Stomach smooth muscle (tissue), 2 donors: Measurements from ENCODE around the gene PRUNE2.

ENCODE experiments used
- H3K27ac ChIP-seq: one replicate; pipeline ENCODE4 v1.7.0; 2013; ENCODE audit warnings: mild to moderate bottlenecking, low read length, inconsistent platforms
- H3K27me3 ChIP-seq, 2 donors: one replicate each; pipeline ENCODE4 v1.7.0; 2013; ENCODE audit warnings: low read length in 2 of 2; ENCODE audit not compliant: insufficient read depth in 2 of 2, control insufficient read depth in 1 of 2
- H3K36me3 ChIP-seq, 2 donors: one replicate each; pipeline ENCODE4 v1.7.0; 2013; ENCODE audit warnings: low read length in 2 of 2; ENCODE audit not compliant: control insufficient read depth in 2 of 2, insufficient read depth in 2 of 2
- H3K4me1 ChIP-seq: one replicate; pipeline ENCODE4 v1.7.0; 2013; ENCODE audit warnings: low read length; ENCODE audit not compliant: control insufficient read depth, insufficient read depth
- H3K4me3 ChIP-seq, 2 donors: one replicate each; pipeline ENCODE4 v1.7.0; 2013; ENCODE audit warnings: low read length in 2 of 2
- H3K9ac ChIP-seq, 2 donors: one replicate each; pipeline ENCODE4 v1.7.0; 2013; ENCODE audit warnings: low read length in 2 of 2, mild to moderate bottlenecking in 1 of 2
- H3K9me3 ChIP-seq, 2 donors: one replicate each; pipeline ENCODE4 v1.7.0; 2013; ENCODE audit warnings: low read length in 2 of 2; ENCODE audit not compliant: control insufficient read depth in 2 of 2
- donor health status: healthy.
- donor health status: Pancreatic carcinoma.

PRUNE2 gene

GRCh38 chr9:76898786-76899185, 7.1 kb downstream of the PRUNE2 start:
- Histone ChIP-seq H3K9me3 (no peaks in the 10 kb centered on the region), H3K4me3 (peak overlapping the region; percentile 29 to 41), H3K27me3 (no peaks in the 10 kb centered on the region), H3K36me3 (peaks cover 3 to 5% of the 10 kb centered on the region in 2 donors), H3K9ac (no peak overlapping the region), H3K4me1 (peaks cover 59% of the 10 kb centered on the region), H3K27ac (peak overlapping the region; percentile 50)

- Histone ChIP-seq H3K4me3 (peak overlapping the region; percentile 29 to 33), H3K4me1 (peaks cover 63% of the 10 kb centered on the region), H3K27me3 (no peaks in the 10 kb centered on the region), H3K9me3 (no peaks in the 10 kb centered on the region), H3K9ac (peak overlapping the region; percentile 60 to 62), H3K36me3 (peaks cover 3 to 5% of the 10 kb centered on the region in 2 donors), H3K27ac (peak overlapping the region; percentile 95)
Observed at GRCh38 chr9:76897804-76898525, 7.9 kb downstream of the PRUNE2 start.

GRCh38 chr9:76896035-76896434, 9.9 kb downstream of the PRUNE2 start:
- peak overlapping the region; percentile 95 for H3K27ac ChIP-seq

GRCh38 chr9:76895186-76895585, 10.7 kb downstream of the PRUNE2 start:
- Histone ChIP-seq H3K9me3 (no peaks in the 10 kb centered on the region), H3K4me1 (peaks cover 57% of the 10 kb centered on the region), H3K4me3 (no peak overlapping the region), H3K27me3 (no peaks in the 10 kb centered on the region), H3K27ac (peak overlapping the region; percentile 95), H3K36me3 (peaks cover 0 to 5% of the 10 kb centered on the region in 2 donors), H3K9ac (peak overlapping the region in 1 of 2 donors; percentile 53)

More at GRCh38 chr9:76896035-76896434, 9.9 kb downstream of the PRUNE2 start:
- H3K27me3 ChIP-seq, result no peaks in the 10 kb centered on the region
- H3K9me3 ChIP-seq, result no peaks in the 10 kb centered on the region
- H3K9ac ChIP-seq, result peak overlapping the region in 1 of 2 donors; percentile 7
- no peak overlapping the region for H3K4me3 ChIP-seq
- peaks cover 2 to 6% of the 10 kb centered on the region in 2 donors for H3K36me3 ChIP-seq
- peaks cover 65% of the 10 kb centered on the region for H3K4me1 ChIP-seq

- H3K27me3 ChIP-seq, result no peaks in the 10 kb centered on the region
- peak overlapping the region; percentile 95 for H3K27ac ChIP-seq
- H3K36me3 ChIP-seq, result peaks cover 0 to 3% of the 10 kb centered on the region in 2 donors
- H3K9ac ChIP-seq, result peak overlapping the region; percentile 30 to 53
- H3K4me3 ChIP-seq, result peak overlapping the region in 1 of 2 donors; percentile 35
- H3K9me3 ChIP-seq, result no peaks in the 10 kb centered on the region
- peaks cover 55% of the 10 kb centered on the region for H3K4me1 ChIP-seq
Observed at GRCh38 chr9:76894198-76894597, 11.7 kb downstream of the PRUNE2 start.

- Histone ChIP-seq H3K4me3 (peak overlapping the region in 1 of 2 donors; percentile 35), H3K27ac (peak overlapping the region; percentile 95), H3K9ac (peak overlapping the region; percentile 53 to 55), H3K36me3 (peaks cover 0 to 3% of the 10 kb centered on the region in 2 donors), H3K9me3 (no peaks in the 10 kb centered on the region), H3K27me3 (no peaks in the 10 kb centered on the region), H3K4me1 (peaks cover 51% of the 10 kb centered on the region)
Observed at GRCh38 chr9:76893395-76893932, 12.4 kb downstream of the PRUNE2 start.

GRCh38 chr9:76891874-76892273, 14.0 kb downstream of the PRUNE2 start:
- H3K27me3 ChIP-seq, result no peaks in the 10 kb centered on the region
- peaks cover 0 to 3% of the 10 kb centered on the region in 2 donors for H3K36me3 ChIP-seq
- no peak overlapping the region for H3K4me3 ChIP-seq
- peak overlapping the region; percentile 41 for H3K27ac ChIP-seq
- peak overlapping the region in 1 of 2 donors; percentile 44 for H3K9ac ChIP-seq
- H3K4me1 ChIP-seq, result peaks cover 53% of the 10 kb centered on the region
- no peaks in the 10 kb centered on the region for H3K9me3 ChIP-seq

GRCh38 chr9:76891279-76891678, 14.6 kb downstream of the PRUNE2 start:
- no peaks in the 10 kb centered on the region for H3K9me3 ChIP-seq
- no peaks in the 10 kb centered on the region for H3K27me3 ChIP-seq
- H3K4me1 ChIP-seq, result peaks cover 57% of the 10 kb centered on the region
- peak overlapping the region in 1 of 2 donors; percentile 44 for H3K9ac ChIP-seq
- peak overlapping the region; percentile 41 for H3K27ac ChIP-seq
- H3K4me3 ChIP-seq, result no peak overlapping the region
- H3K36me3 ChIP-seq, result peaks cover 0 to 3% of the 10 kb centered on the region in 2 donors

GRCh38 chr9:76887951-76888350, 18.0 kb downstream of the PRUNE2 start:
- Histone ChIP-seq H3K27me3 (no peaks in the 10 kb centered on the region), H3K4me1 (peaks cover 42% of the 10 kb centered on the region), H3K9ac (peak overlapping the region in 1 of 2 donors; percentile 42), H3K36me3 (peaks cover 0 to 9% of the 10 kb centered on the region in 2 donors), H3K4me3 (peak overlapping the region in 1 of 2 donors; percentile 61), H3K9me3 (no peaks in the 10 kb centered on the region), H3K27ac (peak overlapping the region; percentile 66)

- peaks cover 0 to 9% of the 10 kb centered on the region in 2 donors for H3K36me3 ChIP-seq
- H3K4me1 ChIP-seq, result peaks cover 38% of the 10 kb centered on the region
- peak overlapping the region; percentile 13 to 42 for H3K9ac ChIP-seq
- no peaks in the 10 kb centered on the region for H3K9me3 ChIP-seq
- H3K4me3 ChIP-seq, result peak overlapping the region; percentile 3 to 61
- H3K27ac ChIP-seq, result peak overlapping the region; percentile 66
- no peaks in the 10 kb centered on the region for H3K27me3 ChIP-seq
Observed at GRCh38 chr9:76887003-76887821, 18.7 kb downstream of the PRUNE2 start.
